HEK293T (cell line): ENCODE data around the gene CLINT1.

Experiments
- CTBP1 ChIP-seq: fragments of 450-650 bp; IDR thresholded peaks from 2 replicates; pipeline ENCODE4 v1.6.1; 2016; ENCODE audit warnings: borderline replicate concordance
- ELF4 ChIP-seq: fragments of 450-650 bp; IDR thresholded peaks from 2 replicates; pipeline ENCODE4 v1.6.1; 2017; ENCODE audit warnings: antibody characterized with exemption
- FOXM1 ChIP-seq: fragments of 450-650 bp; IDR thresholded peaks from 2 replicates; pipeline ENCODE4 v1.6.1; 2017; ENCODE audit warnings: mild to moderate bottlenecking, borderline replicate concordance
- L3MBTL2 ChIP-seq: fragments of 450-650 bp; conservative IDR thresholded peaks from 2 replicates; pipeline ENCODE4 v1.6.1; 2016; ENCODE audit warnings: mild to moderate bottlenecking
- SUZ12 ChIP-seq: fragments of 450-650 bp; IDR thresholded peaks from 2 replicates; pipeline ENCODE4 v1.6.1; 2016; ENCODE audit warnings: mild to moderate bottlenecking

DNA sequence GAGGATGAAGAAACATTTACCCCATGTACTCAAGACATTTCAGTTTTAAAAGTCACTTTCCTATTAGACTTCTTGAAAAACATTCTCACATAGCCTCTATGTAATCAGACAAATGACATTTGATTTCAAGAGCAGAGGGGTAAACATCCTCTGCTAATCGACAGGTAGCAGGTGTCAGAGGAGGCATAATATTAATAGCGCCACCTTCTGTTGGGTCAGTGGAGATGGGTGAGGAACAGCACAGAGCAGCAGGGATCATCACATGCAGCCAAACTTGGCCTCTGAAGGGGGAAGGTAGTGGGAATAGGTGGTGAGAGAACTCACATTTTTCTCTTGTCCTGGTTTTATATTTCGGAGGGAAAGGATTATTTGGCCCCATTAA is 118.7 kb downstream of the CLINT1 start:
- TF ChIP-seq ELF4 (no peak), L3MBTL2 (no peak), FOXM1 (no peak), CTBP1 (no peak), SUZ12 (no peak)
